NCI-H2171 (cell line): ENCODE data around the gene CACNA1D.
A peak's percentile ranks its signal among the peaks of the same experiment; 100 is the strongest.

Experiments
- DNase-seq: peaks from one replicate; lab custom pipeline; 2025; lab: John Stamatoyannopoulos, UW

CACNA1D gene

DNA sequence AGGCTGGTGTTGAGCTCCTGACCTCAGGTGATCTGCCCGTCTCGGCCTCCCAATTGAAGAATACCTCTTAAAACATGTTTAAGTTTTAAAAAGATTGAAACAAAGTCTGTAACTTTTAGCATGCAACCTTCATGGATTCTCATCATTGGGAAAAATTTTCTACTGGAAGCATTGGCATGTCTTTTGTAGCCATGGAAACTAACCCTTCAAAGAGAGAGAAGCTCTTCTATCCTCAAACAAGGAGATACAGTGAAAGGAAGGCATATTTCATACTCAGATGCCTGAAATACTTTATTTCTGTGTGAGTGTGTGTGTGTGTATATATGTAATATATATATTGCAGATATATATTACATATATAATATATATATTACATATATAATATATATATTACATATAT, 196.9 kb downstream of the CACNA1D start:
- no peak for DNase-seq

DNA sequence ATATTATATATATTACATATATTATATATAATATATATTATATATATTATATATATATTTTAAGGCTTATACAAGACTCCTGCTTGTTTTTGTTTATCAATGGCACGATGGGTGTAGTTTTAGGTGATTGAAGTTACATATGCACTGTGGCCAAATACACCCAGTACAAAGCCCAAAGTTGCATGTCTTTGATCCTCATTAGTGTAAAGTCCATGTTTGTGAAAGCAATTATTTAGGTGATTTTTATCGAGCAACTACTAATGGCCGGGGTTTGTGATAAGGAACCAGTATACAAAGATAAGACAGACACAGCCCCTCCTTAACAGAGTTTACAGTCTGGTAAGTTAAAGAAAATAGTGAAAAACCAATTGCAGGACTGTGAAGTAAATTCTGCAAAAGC, 197.5 kb downstream of the CACNA1D start:
- DNase-seq = no peak

DNA sequence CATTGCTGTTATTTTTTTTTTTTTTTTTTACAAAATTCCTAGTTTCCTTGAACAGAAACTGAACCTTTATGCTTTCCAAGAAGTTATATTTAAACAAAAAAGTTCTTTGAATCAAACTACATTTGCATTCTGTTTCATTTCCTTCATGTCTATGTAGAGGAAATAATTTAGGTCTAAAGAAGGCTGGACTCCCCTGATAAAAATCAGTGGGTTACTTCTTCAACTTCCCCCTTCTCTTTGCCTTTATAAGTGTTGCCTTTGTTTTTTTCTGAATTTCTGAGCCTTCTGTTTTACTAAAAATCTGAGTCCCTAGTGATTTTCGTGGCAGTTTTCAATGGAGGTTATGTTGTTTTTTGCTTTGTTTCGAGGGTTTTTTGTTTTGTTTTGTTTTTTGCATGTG, 199.0 kb downstream of the CACNA1D start:
- DNase-seq = no peak

DNA sequence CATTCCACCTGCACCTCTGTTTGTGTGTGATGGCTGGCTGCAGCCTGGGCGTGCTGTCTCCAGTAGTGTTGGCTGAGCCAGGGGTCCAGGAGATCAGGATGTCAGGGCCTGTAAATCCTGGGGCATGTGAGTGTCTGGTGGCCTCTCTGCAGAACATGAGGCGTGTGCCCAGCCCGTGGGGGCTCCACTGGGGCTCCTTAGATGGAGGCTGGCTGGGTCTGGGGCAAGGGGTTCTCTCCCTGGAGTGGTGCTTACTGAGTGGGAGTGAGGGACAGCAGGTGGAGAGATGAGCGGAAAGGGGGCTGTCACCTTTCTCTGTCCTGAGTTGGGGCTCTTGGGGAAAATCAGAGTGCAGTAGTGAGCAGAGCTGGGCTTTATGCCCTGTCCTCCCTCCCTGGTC, 199.6 kb downstream of the CACNA1D start:
- no peak for DNase-seq

DNA sequence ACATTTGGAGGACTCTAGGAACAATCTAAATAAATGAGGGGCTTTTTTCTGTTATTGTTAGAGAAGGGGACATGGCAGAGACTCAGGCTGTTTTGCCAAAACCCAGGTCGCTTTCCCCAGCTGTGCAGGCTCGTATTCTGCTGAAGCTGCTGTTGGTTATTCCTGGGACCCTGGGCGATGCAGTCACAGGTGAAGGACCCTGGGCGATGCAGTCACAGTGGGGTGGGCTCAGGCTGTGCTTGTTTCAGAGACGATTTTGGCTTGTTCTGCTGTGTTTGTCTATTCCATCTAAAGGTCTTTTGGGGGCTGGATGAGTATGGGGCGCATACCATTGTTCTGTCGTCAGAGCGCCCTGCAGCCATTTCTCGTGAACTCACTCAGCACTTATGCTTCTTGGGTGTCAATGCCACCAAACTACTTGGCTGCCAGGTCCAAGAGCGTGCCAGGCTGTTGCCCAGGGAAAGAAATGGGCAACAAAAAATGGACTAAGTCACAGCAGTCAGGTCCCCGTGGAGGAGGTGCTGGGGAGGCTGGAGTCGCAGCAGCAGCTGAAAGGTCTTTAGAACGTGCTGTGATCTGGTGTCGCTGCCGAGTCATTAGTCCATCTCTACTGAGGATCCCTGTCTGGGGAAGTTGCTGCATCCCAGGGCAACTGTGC, 200.4 kb downstream of the CACNA1D start:
- DNase-seq = no peak

DNA sequence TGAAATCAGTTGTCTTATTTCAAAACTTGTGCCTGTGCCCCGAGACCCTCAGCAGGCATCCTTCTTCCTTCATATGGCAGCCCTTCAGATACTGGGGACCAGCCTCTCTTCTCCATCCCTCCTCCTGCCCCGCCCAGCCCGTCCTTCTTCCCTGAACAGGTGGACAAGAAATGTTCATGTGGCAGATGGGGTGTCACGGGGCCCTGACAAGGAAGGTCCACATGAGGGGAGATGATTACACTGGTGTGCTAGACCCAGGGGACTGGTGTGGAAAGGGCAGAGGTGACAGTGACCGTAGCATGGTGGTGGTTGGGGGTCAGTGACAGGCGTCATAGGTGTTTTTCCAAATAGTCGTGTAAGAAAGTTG, 200.9 kb downstream of the CACNA1D start:
- DNase-seq = no peak

DNA sequence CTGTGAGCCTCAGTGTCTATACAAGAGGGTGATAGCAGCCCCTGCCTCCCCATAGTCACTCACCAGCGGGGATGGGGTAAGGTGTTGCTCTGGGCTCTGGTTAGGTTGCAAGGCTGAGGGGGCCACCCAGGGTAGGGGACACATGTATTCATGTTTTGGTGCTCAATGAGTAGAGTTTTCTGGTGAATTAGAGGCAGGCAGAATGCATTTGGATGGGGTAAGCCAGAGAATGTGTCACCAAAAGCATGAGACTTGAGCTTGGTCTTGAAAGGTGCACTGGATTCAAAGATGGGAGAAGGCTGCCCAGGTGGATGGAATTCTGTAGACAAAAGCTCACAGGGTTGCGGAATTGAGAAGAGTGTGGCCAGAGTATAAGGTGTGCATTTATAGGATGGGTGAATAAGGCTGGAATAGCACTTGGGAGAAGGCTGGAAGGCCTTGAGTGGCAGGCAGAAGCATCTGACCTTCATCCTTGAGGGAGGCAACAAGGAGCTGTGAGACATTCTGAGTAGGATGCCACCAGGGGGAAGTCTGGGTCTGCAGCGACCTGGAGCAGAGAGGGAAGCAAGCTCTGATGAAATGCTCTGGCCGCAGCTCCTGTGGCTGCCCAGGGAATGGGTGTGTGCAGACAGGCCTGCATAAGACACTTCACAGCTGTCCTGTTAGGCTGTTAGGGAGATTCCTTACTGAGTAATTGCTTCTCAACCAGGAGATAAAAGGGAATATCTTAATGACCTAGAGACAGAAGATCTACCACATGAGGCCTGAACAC, 202.2 kb downstream of the CACNA1D start:
- no peak for DNase-seq

DNA sequence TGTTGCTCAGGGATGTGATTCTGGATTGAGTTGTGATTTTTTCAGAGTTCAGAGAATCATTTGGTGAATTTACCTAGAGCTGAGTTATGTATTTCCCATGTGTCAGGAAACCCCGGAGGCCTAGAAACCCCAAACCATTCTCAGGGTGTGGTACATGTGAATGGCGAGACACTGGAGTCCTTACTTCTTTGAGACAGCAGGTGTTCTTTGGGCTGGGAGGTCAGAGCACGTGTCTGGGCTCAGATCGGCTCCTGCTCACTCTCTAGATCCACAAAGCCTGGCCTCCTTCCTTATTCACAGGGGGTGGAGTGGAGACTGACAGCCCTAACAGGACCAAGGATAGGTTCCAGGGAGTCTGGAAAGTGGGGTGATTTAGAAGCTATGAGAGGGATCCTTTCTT, 206.0 kb downstream of the CACNA1D start:
- no peak for DNase-seq

DNA sequence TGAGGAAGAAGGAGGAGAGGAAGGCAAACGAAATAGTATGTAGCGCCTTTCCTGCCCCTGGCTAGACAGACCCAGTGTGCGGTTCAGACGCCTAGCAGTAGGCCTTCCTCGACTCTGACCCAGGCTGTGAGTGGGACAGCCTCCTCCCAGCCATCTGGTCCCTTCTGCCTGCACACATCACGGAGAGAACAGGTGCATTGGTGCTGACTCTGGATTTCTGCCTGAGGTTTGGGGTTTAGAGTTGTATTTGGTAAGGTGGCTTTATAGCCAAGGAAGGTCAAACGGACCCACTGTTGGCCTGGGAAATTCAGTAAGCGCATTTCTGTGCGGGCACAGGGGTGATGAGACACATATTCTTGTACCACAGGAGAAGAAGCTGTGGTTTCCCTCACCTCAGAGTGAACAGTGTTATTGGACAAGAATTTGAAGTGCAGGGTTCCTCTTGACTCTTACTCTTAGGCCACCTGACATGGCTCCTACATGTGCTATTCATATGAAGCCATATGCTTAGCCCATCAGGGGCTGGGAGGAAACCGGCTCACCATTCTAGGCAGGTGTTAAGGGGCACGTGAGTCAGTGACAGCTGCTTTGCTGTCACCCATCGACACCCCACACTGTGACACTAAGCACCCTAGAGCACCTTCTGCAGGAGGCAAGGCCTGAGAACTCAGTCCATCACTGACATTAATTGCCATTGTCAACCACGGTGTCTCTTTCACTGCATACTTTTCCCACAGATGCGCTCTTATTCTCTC, 208.5 kb downstream of the CACNA1D start:
- no peak for DNase-seq

DNA sequence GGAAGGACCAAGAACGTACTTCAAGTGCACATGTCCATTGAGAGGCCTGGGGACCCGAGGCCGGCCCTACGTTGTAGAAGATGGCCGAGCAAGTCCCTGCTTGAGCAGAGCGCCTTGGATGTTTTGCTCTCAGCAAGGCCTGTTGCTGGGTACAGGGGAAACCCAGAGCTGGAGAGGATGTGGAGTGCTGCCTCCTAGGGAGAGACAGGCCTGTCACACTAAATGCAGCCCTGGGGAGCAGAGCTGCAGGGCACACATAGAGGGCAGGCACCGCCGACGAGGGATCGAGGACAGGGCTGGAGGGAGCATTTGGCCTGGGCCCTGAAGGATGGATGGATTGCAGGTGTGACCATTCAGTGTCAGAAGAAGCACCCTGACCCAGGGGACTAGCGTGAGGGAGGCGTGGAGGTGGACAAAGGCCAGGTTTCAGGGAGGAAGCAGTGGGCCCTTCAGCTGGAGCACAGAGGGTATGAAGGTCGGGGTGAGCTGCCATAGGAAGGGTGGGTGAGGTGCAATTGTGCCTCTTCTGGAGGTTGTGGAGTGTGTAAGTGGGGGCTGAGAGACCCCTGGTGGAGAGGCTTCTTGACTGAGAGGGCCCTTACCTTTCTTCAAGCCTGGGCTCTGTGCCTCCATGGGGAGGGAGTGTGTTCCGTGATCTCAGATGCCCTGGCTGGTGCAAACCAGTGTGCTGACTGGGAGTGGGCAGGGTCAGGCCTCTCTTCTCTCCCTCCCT, 209.4 kb downstream of the CACNA1D start:
- DNase-seq = no peak

DNA sequence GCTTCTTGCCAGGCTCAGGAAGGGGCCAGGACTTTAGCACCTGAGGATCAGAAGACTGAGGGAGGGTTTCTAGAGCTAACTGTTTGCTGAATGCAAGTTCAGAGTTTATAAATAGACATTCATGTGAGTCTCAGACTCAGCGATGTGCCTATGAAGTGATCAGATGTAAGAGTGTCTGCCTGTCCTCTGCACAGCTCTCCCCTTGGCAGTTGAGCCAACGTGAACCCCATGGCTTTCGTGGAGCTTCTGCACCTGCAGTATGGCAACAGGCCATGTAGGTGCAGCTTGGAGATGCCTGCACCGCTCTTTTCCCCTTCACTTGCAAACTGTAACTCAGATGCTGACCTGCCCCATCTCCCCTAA, 209.9 kb downstream of the CACNA1D start:
- no peak for DNase-seq

DNA sequence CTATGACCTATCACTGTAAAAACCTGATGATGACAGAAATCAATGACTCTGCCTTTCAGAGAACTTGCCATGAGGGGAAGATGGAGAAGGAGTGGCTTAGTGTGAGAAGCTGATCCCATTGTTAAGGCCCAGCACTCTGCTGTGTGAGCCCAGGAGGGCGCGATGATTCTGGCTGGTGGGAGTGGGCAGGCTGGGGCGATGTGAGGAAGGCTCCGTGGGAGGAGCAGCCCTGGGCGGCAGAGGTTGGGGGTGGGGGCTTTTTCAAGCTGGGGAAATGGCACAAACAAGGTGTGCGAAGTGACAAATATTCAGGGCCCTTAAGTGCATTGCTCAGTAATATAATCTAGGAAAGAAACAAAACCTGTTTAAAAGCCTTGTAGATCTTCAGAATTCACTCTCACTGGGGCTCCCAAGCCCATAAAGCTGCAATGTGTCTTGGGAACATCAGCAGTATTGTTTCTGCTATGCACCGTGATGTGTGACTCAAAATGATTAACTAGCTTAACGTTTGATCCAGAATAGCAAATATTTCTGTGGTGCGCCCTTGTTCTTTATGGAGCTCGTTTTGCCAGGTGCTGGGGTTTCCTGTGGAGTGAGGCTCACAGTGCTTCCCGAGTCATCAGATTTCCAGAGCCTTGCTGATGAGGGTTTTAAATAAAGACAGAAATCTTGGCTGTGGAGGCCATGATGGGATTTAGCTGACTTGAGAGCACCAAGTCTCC, 210.8 kb downstream of the CACNA1D start:
- DNase-seq = no peak

DNA sequence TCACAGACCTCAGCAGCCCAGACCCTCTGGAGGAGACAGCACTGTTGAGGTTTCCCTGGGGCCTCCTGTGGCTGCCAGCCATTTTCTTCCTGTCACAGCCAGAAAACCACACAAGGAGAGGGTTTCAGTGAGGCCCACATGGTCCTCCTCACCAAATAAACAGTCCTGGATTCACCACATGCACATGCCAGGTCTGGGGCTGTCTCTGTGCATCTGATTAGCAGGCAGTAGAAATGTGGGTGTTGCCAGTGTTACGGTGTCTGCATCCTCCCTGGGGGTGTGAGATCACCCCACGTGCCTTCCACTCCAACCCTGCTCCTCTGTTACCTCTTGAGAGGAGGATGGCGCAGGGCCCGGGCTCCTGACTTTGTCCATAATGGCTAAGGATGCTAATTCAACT, 211.4 kb downstream of the CACNA1D start:
- no peak for DNase-seq

DNA sequence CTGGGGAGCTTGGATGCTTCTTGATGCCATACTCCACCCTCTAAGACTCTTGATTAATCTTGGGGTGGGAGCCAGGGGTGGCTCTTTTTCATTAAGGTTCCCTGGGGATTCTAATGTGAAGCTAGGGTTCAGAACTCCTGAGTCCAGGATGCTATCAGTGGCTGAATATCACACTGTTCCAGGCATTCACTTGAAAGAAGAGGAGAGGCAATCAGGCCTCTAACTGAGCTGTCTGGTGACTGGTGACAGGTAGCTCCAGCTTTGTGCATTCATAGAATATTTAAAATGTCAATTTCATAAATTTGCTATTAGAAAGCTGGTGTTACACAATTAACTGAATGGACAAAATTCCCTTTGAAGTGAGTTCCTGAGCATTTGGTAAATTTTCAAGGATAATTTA, 212.8 kb downstream of the CACNA1D start:
- DNase-seq = no peak

DNA sequence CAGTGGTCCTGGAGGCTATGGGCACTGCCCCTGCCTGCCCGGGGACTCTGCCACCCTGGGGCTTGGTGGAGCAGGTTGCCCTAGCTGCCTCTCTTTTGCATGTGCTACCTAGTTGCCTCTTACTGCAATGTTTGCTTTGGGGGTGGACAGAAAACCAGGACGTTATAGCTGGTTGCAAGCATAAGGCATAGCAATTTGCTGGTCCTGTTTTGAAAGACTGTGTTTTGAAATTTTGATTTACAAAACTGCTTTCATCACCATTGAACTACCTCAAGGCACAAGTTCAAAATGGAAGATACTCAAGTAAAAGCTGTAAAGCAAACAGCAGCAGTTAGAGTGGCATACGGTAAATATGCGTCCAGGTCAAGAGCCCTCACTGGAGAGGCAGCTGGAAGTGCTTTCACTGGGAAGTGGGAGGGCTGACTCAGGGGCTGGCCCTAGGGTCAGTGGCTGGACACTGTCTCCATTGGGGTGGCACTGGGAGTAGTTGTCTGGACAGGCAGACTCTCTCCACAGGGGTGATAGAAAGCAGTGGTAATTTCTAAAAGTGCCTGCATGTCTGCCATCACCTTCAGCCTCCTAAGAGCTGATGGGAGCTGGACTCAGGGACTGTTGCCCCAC, 213.7 kb downstream of the CACNA1D start:
- DNase-seq = no peak

DNA sequence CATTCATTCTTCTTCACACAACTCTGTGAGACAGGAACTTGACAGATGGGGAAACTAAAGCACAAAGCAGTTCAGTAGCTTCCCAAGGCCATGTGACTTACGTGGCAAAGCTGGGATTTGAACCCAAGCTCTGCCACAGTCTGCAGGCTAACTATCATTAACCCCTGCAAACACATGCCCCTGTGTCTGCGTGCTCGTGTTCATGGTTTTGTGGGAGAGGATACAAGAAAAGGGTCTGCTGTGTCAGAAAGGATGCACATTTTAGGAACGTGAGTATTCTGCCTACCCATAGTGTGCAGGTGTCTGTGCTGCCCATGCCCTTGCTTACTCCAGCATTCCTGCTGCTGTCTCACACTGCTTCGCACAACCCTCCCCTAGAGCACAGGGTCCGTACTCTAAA, 214.8 kb downstream of the CACNA1D start:
- no peak for DNase-seq

DNA sequence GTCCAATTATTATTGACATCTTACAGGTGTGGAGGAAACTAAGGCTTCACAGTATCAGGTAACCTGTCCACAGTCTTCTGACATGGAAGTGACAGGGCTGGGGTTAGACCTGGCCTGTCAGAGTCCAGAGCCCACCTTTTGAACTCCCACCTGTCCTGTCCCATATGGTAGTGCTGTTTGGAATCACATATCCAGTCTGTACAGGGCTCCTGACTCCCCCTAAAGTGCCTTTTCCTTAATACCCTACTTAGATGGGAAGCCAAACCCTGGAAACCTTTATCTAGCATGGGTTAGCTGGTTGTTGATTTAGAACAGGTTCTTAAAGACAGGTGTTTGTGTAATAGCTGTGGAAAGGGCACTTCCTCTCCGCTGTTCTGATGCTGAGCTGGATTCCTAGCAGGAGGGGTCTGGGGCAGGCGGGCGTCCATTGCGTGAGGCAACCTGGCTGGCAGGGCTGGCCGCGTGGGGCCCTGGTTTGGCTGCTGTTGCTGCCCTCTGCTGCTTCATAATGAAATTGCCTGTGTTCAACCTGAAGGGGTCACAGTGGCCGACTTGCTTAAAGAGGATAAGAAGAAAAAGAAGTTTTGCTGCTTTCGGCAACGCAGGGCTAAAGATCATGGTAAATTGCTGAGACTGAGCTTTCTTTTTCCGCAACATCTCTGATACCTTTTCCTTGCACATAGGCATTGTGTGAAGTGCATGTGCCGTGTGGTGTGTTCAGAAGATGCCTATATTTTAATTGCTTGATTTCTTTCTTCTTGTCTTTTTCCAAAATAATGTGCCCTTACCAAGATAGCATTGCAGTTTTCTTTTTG, 215.7 kb downstream of the CACNA1D start:
- peak; percentile 4 for DNase-seq

DNA sequence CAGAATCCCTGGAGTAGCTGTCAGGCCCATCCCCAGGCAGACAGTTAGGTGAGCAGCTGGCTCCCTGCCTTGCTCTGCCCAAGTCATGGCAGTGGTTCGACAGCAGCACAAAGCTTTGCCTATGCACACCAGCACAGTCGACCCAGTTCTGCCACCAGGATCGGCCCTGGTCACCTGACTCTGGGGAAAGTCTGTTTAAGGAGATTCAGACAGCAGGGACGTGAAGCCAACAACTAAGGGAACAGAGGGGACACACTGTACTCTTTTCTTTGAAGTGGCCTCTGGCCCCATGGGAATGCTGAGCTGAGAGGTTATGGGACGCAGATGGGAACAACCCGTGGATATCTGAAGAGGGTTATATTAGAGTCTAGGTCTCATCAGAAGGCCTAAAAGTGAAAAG, 217.0 kb downstream of the CACNA1D start:
- no peak for DNase-seq

DNA sequence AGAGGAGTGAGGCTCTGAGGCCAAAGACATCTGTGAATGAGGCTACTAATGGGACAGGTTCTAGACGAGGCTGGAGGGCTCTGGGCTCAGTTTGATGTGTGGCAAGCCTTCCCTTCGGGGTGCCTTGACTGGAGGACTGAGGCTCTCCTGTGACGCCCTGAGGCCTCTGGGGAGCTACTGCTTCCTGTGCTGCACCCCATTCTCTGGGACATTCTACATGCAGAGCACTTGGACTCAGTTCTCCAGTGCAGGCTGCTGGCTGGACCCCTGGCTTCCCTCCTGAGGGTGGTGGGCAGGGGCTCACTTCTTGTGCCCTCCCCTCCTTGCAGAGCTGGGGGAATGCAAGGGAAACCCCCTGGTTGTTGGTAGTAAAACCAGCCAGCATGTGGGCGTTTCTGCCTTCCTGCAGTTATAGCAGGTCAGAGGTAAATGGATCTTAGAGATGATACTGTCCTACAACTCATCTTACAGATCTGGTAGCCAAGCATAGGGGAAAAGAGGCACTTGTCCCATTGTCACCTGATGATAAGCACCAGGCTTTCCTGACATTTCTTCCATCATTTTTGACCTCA, 218.5 kb downstream of the CACNA1D start:
- no peak for DNase-seq

DNA sequence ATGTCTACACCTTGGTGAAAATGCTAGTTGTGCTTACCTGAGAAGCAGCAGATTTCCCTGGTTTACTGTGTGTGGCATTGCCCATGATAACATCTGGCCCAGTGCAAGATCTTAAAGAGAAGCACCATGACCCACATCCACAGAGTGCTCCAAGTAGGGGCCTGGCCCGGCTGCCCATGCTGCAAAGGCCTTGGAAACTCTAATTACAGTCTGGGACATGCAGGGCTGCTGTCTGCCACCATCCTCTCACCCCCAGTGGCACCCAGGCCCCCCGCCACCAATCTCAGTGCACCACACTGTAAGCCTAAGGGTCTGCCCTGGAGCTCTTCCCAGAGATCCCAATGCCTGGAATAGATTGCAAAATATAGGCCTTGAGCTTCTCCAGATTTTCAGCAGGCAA, 219.2 kb downstream of the CACNA1D start:
- DNase-seq = no peak
